Measurements from ENCODE around the gene ARL8A.

DNA sequence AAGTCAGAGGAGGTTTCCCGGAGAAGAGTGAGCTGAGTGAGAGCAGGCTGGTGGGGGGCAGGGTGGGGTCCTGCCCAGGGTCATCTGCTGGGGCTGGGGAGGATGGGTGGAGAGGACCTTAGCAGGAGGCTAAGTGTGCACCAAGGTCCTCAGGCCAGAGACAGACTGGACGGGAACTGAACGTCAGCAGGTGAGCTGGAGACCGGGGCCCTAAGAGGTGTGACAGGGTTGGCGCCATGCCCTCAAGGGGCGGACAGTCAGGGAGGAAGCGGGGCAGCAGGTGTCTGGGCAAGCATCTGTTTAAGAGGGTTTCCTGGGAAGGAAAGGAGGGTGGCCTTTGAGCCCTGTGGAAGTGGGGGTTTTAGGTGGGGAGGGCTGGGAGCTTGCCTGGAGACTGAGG is 29.5 kb upstream of the ARL8A start:
- no peak for TF ChIP-seq CTCF (IDR thresholded peaks at IDR 0.05)
- TF ChIP-seq POLR2A (IDR thresholded peaks at IDR 0.05) = no peak
- no peak for TF ChIP-seq POLR2AphosphoS5 (IDR thresholded peaks at IDR 0.05; ENCODE audit: insufficient read depth in 1 of 2, low read depth in 1 of 2)

Data from vagina (tissue), 2 donors.